AG04450 (cell line): ENCODE results near the gene A1BG. TPM values are rescaled to one million over a fixed set of nuclear protein-coding genes. Genes with fewer than 3 reads are reported as not detected.
A peak's percentile ranks its signal among the peaks of the same experiment; 100 is the strongest.

ENCODE experiments used
- CTCF ChIA-PET: fragments of 300-600, 350-600 bp; formaldehyde crosslinking; extraction: SDS; loops from one replicate; lab custom pipeline; 2022; ENCODE audit warnings: antibody characterized with exemption, inconsistent platforms; lab: Charles Lee
- POLR2A ChIA-PET: fragments of 350-600 bp; formaldehyde crosslinking; extraction: SDS; loops from one replicate; lab custom pipeline; 2021; ENCODE audit warnings: antibody characterized with exemption, inconsistent platforms; lab: Yijun Ruan, JAX
- DNase-seq: peaks from one replicate; pipeline ENCODE4 v3.0.0-alpha.2; 2011; ENCODE audit warnings: low read depth, low spot score
- H3K27ac ChIP-seq: one replicate; pipeline ENCODE4 v1.5.1; 2012; ENCODE audit warnings: low read depth, low read length, control low read depth
- H3K27me3 ChIP-seq: one replicate; pipeline ENCODE4 v1.6.0; 2012; ENCODE audit warnings: low read length; ENCODE audit not compliant: control insufficient read depth, insufficient read depth
- H3K4me3 ChIP-seq: 2 replicates; pipeline ENCODE4 v1.5.1; 2011; ENCODE audit warnings: mild to moderate bottlenecking, low read depth, low read length, control low read depth
- H3K9me3 ChIP-seq: 2 replicates; pipeline ENCODE4 v1.5.1; 2012; ENCODE audit warnings: low read length; ENCODE audit not compliant: control insufficient read depth, insufficient read depth
- polyA plus RNA-seq: library from polyadenylated mRNA; depleted of rRNA; stranded (reverse); fragments of >200 nt; gene quantifications from 2 replicates; pipeline ENCODE4 v1.2.3, GENCODE V29; 2011
- TF ChIP-seq, protein P1 (sequence below): IDR thresholded peaks from 2 replicates; pipeline ENCODE4 v1.5.1; 2011; ENCODE audit warnings: low read depth, low read length, control low read depth, inconsistent platforms

Gene A1BG
- polyA plus RNA-seq, 1 experiment = 7.5 TPM

DNA sequence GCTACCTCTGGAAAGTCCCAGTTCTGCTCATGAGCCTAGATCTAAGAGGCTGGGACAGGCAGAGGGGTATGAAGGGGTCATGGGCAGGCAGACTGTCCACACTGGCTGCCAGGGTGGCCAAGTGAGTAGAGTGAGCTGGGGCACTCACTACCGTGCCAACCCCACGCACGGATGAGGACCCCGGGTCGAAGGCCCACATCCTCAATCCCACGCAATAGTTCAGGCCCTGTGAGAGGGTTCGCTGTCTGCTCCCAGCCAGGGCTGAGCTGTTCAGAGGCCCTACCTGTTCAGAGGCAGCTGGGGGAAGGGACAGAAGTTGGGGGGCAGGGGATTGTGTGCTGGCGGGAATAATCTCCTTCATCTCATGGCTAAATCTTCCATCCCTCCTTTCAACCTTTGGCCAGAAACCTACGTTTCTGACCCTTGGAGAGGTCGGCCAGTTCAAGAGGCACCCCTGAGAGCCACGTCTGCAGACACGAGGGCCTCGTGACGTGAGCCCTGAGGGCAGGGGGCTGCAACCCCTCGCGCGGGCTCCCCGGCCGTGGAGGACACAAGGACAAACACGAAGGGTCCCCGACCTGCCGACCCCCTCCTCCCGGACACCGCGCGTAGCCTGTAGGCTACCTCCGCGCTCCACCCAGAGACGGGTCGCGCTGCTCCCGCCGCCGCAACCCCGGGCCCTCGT lies 32.7 kb upstream of the A1BG start:
- Histone ChIP-seq H3K4me3 (peak overlapping the region; percentile 97), H3K27ac (peak overlapping the region; percentile 99), H3K9me3 (no peaks in the 10 kb centered on the region; the same call in 1 of the 2 replicates), H3K27me3 (no peaks in the 10 kb centered on the region)
- ChIA-PET POLR2A (interaction anchor here (0.6 to 1.2 kb wide), 4 partner anchors 12 to 213 kb away, joined by 3 read pairs; partner anchors contain the start of gene ZBTB45), CTCF (no interaction called here)
- TF ChIP-seq, protein P1, sequence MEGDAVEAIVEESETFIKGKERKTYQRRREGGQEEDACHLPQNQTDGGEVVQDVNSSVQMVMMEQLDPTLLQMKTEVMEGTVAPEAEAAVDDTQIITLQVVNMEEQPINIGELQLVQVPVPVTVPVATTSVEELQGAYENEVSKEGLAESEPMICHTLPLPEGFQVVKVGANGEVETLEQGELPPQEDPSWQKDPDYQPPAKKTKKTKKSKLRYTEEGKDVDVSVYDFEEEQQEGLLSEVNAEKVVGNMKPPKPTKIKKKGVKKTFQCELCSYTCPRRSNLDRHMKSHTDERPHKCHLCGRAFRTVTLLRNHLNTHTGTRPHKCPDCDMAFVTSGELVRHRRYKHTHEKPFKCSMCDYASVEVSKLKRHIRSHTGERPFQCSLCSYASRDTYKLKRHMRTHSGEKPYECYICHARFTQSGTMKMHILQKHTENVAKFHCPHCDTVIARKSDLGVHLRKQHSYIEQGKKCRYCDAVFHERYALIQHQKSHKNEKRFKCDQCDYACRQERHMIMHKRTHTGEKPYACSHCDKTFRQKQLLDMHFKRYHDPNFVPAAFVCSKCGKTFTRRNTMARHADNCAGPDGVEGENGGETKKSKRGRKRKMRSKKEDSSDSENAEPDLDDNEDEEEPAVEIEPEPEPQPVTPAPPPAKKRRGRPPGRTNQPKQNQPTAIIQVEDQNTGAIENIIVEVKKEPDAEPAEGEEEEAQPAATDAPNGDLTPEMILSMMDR = no peak
- no peak for DNase-seq

DNA sequence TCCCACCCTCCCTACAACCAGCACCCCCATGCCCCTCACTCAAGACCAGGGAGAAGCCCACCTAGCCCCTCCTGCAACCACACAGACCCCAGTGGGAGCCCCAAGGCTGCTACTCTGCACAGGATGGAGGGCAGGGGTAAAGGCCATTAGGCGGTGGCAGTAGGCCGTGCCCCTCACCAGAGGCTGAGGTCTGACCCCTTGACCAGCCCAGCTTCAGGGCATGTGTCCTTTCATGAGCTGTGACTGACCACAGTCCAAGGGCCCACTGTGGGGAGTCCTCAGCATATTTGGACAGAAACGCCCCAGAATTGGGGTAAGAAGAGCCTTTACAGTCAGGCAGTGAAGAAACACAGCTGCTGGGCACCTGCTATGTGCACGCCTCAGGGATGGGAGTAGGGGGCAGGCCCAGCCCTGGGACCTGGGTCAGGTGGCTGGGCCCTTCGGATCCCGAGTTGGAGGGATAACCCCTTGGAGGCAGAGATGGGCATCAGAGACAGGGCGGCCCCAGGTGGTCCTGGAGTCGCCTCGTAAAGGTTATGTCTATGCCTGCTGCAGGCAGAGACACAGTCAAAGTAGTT lies 32.1 kb upstream of the A1BG start:
- TF ChIP-seq, protein P1 = no peak
- Histone ChIP-seq H3K9me3 (no peaks in the 10 kb centered on the region; the same call in 1 of the 2 replicates), H3K27me3 (no peaks in the 10 kb centered on the region), H3K27ac (peak overlapping the region; percentile 99), H3K4me3 (peak overlapping the region; percentile 97)
- ChIA-PET POLR2A (interaction anchor here (0.6 to 1.2 kb wide), 2 partner anchors 37 to 135 kb away, joined by 3 read pairs; partner anchors contain the start of gene ZBTB45), CTCF (no interaction called here)
- DNase-seq = no peak

DNA sequence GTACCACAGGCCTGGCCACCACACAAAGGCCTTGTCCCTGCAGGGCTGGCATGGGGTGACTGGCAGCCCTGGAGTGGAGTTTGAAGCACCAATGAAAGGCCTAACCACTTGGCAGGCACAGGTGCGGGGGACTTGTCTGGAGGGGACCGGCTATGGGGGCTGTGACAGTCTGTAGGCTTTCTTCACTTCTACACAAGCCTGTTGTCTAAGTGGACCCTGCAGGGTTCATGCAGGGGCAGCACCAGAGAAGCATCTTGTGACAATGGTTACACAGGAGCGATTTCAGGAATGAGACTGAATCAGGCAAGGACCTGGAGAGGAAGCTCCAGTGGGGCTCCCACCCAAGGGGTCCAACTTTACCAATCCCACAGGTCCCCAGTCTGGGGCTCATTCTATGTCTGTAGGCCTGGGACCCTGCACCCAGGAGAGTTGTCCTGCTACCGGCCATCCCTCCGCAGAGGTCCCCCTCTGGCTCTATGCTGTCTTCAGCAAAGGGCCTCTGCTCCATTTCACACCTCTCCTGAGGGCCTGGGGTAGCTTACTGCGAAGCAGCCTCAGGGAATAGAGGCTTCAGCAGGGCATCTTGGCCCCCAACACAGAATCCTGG lies 29.8 kb upstream of the A1BG start:
- ChIA-PET CTCF (no interaction called here), POLR2A (interaction anchor here (0.7 kb wide), 2 partner anchors 12 to 21 kb away, joined by 3 to 4 read pairs; partner anchors contain the start of genes RNF225 and ZNF497)
- Histone ChIP-seq H3K27ac (no peak overlapping the region), H3K4me3 (no peak overlapping the region), H3K9me3 (no peaks in the 10 kb centered on the region; the same call in 1 of the 2 replicates), H3K27me3 (no peaks in the 10 kb centered on the region)
- TF ChIP-seq, protein P1 = no peak
- DNase-seq = no peak

DNA sequence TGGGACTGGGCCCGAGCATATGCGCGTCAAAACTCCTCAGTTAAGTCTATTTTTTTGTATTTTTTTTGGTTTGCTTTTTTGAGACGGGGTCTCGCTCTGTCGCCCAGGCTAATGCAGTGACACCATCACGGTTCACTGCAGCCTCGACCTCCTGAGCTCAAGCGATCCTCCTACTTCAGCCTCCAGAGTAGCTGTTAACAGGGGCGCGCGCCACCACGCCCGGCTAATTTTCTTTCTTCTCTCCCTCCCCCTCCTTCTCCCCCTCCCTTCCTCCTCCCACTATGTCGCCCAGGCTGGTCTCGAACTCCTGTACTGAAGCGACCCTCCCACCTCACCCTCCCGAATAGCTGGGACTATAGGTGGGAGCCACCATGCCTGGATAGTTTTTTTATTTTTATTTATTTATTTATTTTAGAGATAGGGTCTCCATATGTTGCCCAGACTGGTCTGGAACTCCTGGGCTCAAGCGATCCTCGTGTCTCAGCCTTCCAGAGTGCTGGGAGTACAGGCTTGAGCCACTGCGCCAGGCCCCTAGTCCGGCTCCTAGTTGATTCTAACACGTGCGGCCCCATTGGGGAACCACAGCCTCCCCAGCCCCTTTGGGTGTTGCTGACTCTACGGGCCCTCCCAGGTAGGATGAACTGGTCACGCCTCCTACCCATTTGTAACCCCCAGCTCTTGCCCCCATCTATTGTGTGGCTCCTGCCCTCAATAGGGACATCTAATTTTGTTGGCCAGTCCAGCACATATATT lies 28.3 kb upstream of the A1BG start:
- H3K9me3 ChIP-seq = no peaks in the 10 kb centered on the region; the same call in 1 of the 2 replicates
- POLR2A ChIA-PET = interaction anchor here (1.1 to 1.4 kb wide), 3 partner anchors 11 to 34 kb away, joined by 5 read pairs; partner anchors contain the start of gene ZNF497
- CTCF ChIA-PET = interaction anchor here (0.7 kb wide), 1 partner anchor 189 kb away, joined by 3 read pairs; no protein-coding TSS in a partner anchor
- no peak for DNase-seq
- TF ChIP-seq, protein P1 = no peak
- H3K27me3 ChIP-seq = no peaks in the 10 kb centered on the region
- H3K4me3 ChIP-seq = peak overlapping the region; percentile 82
- peak overlapping the region; percentile 57 for H3K27ac ChIP-seq
